ENCODE results near the gene ZNF414. TPM values are rescaled to one million over a fixed set of nuclear protein-coding genes. Genes with fewer than 3 reads are reported as not detected.

ZNF414 gene
- total and polyA plus RNA-seq, 9 donors = 0.62 to 49.7 (median 26.2) TPM

- intact Hi-C loops (cut with DNase I) = loop anchor here in 3 of 4 donors (5.0 to 10.0 kb wide), 4 partner anchors 94 to 154 kb away; partner anchors contain the start of gene MARCHF2 (in 1 of the 3)
- no peaks in the 10 kb centered on the region for H3K36me3 ChIP-seq
- no peaks in the 10 kb centered on the region for H3K9me3 ChIP-seq
- peak overlapping the region in 1 of 2 donors; percentile 46 for H3K27ac ChIP-seq
- H3K4me1 ChIP-seq (ENCODE audit: insufficient read depth) = peaks cover 2% of the 10 kb centered on the region
- H3K4me3 ChIP-seq = peak overlapping the region; percentile 45
- WGBS, 3 donors = 0 to 1% (median 0%) methylated on average over 52 to 56 of the region's 56 CpGs
- peak; percentile 76 to 90 (median 86) for DNase-seq
- no peaks in the 10 kb centered on the region for H3K27me3 ChIP-seq
- TF ChIP-seq POLR2A (IDR thresholded peaks at IDR 0.05) (no peak), CTCF (IDR thresholded peaks at IDR 0.05) (peak; percentile 57 to 90 (median 87))
Observed at GRCh38 chr19:8505680-8506401, 8.1 kb downstream of the ZNF414 start.

- intact Hi-C loops (cut with DNase I) = loop anchor here in 3 of 4 donors (5.0 to 10.0 kb wide), 4 partner anchors 93 to 153 kb away; partner anchors contain the start of gene MARCHF2 (in 1 of the 3)
- no peak overlapping the region for H3K27ac ChIP-seq
- no peaks in the 10 kb centered on the region for H3K9me3 ChIP-seq
- no peaks in the 10 kb centered on the region for H3K36me3 ChIP-seq
- no peak overlapping the region for H3K4me3 ChIP-seq
- TF ChIP-seq POLR2A (IDR thresholded peaks at IDR 0.05) (no peak), EP300 (IDR thresholded peaks at IDR 0.05) (no peak), CTCF (IDR thresholded peaks at IDR 0.05) (no peak)
- no peak for DNase-seq
- H3K4me1 ChIP-seq (ENCODE audit: insufficient read depth) = peaks cover 2% of the 10 kb centered on the region
- WGBS, 3 donors = 69 to 72% (median 72%) methylated on average over 6 of the region's 6 CpGs
- H3K27me3 ChIP-seq = no peaks in the 10 kb centered on the region
Observed at GRCh38 chr19:8504919-8505318, 9.0 kb downstream of the ZNF414 start.

- Histone ChIP-seq H3K9me3 (no peaks in the 10 kb centered on the region), H3K4me1 (ENCODE audit: insufficient read depth) (peaks cover 2% of the 10 kb centered on the region), H3K4me3 (no peak overlapping the region), H3K36me3 (no peaks in the 10 kb centered on the region), H3K27me3 (no peaks in the 10 kb centered on the region), H3K27ac (no peak overlapping the region)
- intact Hi-C loops (cut with DNase I) = loop anchor here in 1 of 4 donors (10.0 kb wide), 1 partner anchor 99 kb away; no protein-coding TSS in a partner anchor
- no peak for TF ChIP-seq POLR2A (IDR thresholded peaks at IDR 0.05)
- no peak for TF ChIP-seq CTCF (IDR thresholded peaks at IDR 0.05)
- TF ChIP-seq EP300 (IDR thresholded peaks at IDR 0.05) = no peak
- 75 to 85% (median 77%) methylated on average over 7 of the region's 7 CpGs for WGBS, 3 donors
- DNase-seq = no peak
Observed at GRCh38 chr19:8504171-8504570, 9.8 kb downstream of the ZNF414 start.

- no peak for TF ChIP-seq EP300 (IDR thresholded peaks at IDR 0.05)
- H3K27me3 ChIP-seq = no peaks in the 10 kb centered on the region
- 91 to 93% (median 92%) methylated on average over 7 of the region's 7 CpGs for WGBS, 3 donors
- no peak overlapping the region for H3K27ac ChIP-seq
- H3K4me3 ChIP-seq = no peak overlapping the region
- intact Hi-C loops (cut with DNase I) = loop anchor here in 1 of 4 donors (10.0 kb wide), 1 partner anchor 99 kb away; no protein-coding TSS in a partner anchor
- peaks cover 2% of the 10 kb centered on the region for H3K4me1 ChIP-seq (ENCODE audit: insufficient read depth)
- H3K9me3 ChIP-seq = no peaks in the 10 kb centered on the region
- DNase-seq = no peak
- H3K36me3 ChIP-seq = no peaks in the 10 kb centered on the region
Observed at GRCh38 chr19:8503510-8503909, 10.5 kb downstream of the ZNF414 start.

GRCh38 chr19:8501981-8502380 lies 12.0 kb downstream of the ZNF414 start:
- Histone ChIP-seq H3K36me3 (no peaks in the 10 kb centered on the region), H3K27ac (no peak overlapping the region), H3K4me1 (ENCODE audit: insufficient read depth) (peaks cover 2% of the 10 kb centered on the region), H3K4me3 (no peak overlapping the region), H3K27me3 (no peaks in the 10 kb centered on the region), H3K9me3 (no peaks in the 10 kb centered on the region)
- DNase-seq = no peak
- 67 to 69% (median 69%) methylated on average over 14 of the region's 14 CpGs for WGBS, 3 donors
- intact Hi-C loops (cut with DNase I) = loop anchor here in 1 of 4 donors (10.0 kb wide), 1 partner anchor 97 kb away; no protein-coding TSS in a partner anchor
- no peak for TF ChIP-seq POLR2A (IDR thresholded peaks at IDR 0.05)
- TF ChIP-seq CTCF (IDR thresholded peaks at IDR 0.05) = no peak
- no peak for TF ChIP-seq EP300 (IDR thresholded peaks at IDR 0.05)
